GM12873 (cell line): ENCODE results near the gene DOCK8.

ENCODE experiments used
- CTCF ChIP-seq: IDR thresholded peaks from 2 replicates; pipeline ENCODE4 v1.5.1; 2012; ENCODE audit warnings: low read depth, mild to moderate bottlenecking, moderate library complexity, low read length, control low read depth; ENCODE audit not compliant: insufficient read depth; ENCODE audit errors: missing control alignments

The DOCK8 gene

GRCh38 chr9:297104-297972, 82.7 kb downstream of the DOCK8 start:
- no peak for TF ChIP-seq CTCF

GRCh38 chr9:303502-303901, 88.8 kb downstream of the DOCK8 start:
- TF ChIP-seq CTCF: no peak

- no peak for TF ChIP-seq CTCF
Measured at GRCh38 chr9:304106-304505, 89.4 kb downstream of the DOCK8 start.

GRCh38 chr9:304519-305185, 90.0 kb downstream of the DOCK8 start:
- no peak for TF ChIP-seq CTCF

- peak; percentile 49 for TF ChIP-seq CTCF
Measured at GRCh38 chr9:306907-307306, 92.2 kb downstream of the DOCK8 start.

- TF ChIP-seq CTCF: no peak
Measured at GRCh38 chr9:311841-312240, 97.2 kb downstream of the DOCK8 start.

- no peak for TF ChIP-seq CTCF
Measured at GRCh38 chr9:312596-313320, 98.1 kb downstream of the DOCK8 start.
